ENCODE data around the gene RTP3.
"Not testable (repeated sequence)": the region's sequence is repeated elsewhere in the genome, so short reads cannot be mapped to it uniquely, and the experiment has no call there.

Gene RTP3

DNA sequence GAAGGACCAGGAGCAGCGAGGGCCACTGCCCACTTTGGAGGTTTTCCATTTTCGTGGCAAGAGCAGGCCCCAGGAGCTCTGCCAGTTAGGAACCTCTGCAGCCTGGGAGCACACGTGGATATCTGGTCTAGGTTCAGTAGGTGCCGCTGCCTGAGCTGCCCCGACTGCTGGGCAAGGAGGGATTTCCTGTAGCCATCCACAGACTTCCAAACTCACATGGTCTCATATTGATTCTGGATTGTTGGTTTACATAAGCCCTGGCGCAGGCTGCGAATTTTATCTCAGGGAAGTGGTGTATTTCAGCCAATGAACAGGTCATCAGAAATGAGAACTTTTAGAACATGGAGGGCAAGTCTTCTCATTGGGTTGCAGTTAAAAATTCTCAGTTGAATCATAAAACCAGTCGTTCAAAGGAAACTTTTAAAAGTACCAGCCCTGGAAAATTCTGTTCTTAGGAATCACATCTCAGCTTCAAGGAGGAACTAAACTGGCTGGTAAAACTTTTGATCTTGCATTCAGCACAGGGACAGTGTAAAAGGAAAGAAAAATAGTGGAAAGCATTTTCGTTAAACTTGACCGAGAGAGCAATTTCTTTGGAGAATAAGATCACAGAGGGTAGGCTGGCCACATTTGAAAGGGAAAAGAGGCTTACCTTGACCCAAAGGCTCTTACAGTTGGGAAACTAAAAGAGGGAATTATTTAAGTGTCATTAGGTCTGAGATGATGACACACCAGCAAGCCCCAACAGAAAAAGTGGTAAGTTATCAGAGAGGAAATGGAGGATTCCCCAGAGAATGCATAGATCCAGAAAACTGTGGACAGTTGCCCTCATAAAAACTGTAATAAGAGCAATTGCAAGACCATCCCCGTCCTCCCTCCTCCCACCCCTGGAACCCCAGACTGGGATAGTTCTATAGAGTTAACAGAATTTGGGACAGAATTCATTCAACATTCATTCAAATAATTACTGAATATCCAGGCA is 6.4 kb upstream of the RTP3 start:
- DNase-seq, result no peak

GRCh38 chr3:46492890-46493547 is 4.8 kb upstream of the RTP3 start:
- DNase-seq, result no peak

GRCh38 chr3:46494491-46494890 is 3.3 kb upstream of the RTP3 start:
- DNase-seq, result not testable (repeated sequence)

DNA sequence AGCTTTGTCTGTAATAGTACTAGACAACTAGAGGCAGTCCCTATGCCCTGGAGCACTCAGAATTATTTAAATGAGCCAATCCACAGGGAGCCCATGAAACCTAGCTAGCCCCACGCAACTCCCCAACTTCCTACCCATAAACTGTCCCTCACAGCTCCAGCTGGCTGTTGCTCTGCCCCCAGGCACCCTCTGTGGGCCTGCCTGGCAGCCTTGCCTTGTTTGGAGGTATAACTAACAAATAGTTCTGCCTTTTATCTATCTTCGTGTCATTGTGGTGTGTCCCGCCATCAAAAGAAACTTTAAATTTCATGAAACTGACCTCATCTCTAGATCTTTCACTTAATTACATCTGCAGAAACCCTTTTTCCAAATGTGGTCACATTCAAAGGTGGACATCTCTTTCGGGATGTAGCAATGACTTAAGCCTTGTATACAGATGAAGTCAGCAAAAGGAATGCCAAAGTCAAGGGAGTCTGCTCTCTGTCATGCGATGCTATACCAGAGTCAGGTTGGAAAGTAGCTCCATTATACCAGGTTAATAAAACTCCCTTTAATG is 1.8 kb upstream of the RTP3 start:
- DNase-seq, result no peak

DNA sequence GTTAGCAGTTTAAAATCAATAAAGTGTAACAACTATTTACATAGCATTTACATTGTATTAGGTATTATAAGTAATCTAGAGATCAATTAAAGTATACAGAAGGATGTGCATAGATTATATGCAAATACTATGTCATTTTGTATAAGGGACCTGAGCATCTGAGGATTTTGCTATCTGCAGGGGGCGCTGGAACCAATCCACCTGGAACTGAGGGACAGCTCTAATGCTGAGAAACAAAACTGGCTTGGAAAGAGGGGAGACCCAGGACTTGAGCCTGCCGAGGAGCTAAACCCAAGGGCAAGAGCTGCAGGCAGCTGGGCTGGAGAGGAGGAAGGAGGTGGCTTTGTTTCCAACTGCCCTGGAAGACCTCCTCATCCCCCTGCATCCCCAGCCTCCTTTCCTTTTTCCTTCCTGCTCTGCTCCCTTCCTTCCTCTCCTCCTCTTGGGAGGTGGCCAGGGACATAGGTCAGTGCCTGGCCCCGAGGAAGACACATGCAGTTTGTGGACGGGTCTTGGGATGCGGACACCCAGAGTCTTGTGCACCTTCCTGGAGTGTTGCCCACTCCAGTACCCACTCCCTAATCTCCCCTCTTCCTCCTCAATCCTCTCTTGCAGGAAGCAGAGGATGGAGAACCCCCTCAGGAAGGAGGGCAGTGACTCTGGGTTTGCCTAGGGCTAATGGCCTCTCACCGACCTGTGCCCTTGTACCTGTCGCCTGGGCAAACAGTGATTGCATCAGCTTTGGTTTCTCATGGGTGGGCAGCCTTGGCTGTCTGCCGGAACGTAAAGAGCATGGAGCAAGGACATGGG is 825 bp upstream of the RTP3 start:
- DNase-seq, result peak; percentile 47 to 55

- DNase-seq, result no peak
These were observed 1.2 kb downstream of the RTP3 start for GRCh38 chr3:46498916-46499519.

DNA sequence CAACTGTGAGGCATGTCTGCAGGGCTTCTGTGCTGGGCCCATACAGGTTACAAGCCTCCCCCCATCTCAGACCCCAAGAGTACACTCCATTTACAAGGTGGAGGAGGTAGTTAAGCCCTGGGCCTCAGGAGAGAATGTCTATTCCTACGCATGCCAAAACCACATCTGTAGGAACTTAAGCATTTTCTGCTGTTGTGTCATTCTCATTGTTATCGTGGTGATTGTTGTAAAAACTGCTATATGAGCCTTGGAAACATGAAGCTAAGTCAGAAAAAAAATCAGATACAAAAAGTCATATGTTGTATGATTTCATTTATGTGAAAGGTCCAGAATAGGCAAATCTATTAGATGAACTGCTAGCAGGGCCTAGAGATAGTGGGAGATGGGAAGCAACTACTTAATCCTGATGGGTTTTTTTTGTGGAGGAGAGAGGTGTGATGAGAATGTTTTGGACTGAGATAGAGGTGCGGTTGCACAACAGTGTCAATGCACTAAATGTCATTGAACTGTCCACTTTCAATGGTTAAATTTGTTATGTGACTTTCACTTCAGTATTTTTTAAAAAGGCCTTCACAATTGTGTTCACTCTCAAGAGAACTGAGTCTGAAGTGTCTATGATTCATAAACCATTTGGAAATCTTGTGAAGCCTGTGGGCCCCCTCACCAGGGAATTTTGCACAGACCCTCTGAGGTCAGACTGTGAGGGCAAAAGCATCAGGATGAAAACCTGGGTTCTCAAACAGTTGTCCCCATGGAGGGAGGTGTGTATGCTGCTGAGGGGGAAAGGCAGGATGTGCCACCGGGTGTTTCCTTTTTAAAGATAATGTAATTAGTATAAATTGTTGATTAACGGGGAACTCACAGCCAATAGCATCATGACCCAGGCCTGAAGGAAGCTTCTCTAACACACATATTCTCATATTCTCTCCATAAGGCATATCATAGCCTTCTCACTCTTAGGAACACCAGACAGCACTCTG is 3.2 kb downstream of the RTP3 start:
- no peak for DNase-seq

GRCh38 chr3:46501702-46502101 is 3.9 kb downstream of the RTP3 start:
- no peak for DNase-seq

GRCh38 chr3:46503200-46503874 is 5.6 kb downstream of the RTP3 start:
- DNase-seq, result no peak

DNA sequence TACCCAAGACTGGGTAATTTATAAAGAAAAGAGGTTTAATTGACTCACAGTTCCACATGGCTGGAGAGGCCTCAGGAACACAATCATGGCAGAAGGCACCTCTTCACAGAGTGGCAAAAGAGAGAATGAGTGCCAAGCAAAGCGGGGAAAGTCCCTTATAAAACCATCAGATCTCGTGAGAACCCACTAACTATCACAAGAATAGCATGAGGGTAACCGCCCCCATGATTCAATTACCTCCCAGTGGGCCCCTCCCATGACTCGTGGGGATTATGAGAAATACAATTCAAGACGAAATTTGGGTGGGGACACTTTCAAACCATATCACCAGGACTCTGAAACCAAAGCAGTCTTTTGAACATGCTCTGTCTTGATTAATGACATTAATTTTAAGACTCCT is 7.0 kb downstream of the RTP3 start:
- DNase-seq, result peak; percentile 25 to 38

- DNase-seq, result no peak
These were observed 8.2 kb downstream of the RTP3 start for GRCh38 chr3:46505953-46506352.

GRCh38 chr3:46506526-46506925 is 8.8 kb downstream of the RTP3 start:
- no peak for DNase-seq

GRCh38 chr3:46508850-46509591 is 11.2 kb downstream of the RTP3 start:
- DNase-seq, result no peak

- DNase-seq, result no peak
These were observed 11.9 kb downstream of the RTP3 start for GRCh38 chr3:46509661-46510187.

GRCh38 chr3:46512191-46512749 is 14.5 kb downstream of the RTP3 start:
- no peak for DNase-seq

GRCh38 chr3:46516521-46516920 is 18.7 kb downstream of the RTP3 start:
- DNase-seq, result no peak

GRCh38 chr3:46517016-46517783 is 19.4 kb downstream of the RTP3 start:
- no peak for DNase-seq

DNA sequence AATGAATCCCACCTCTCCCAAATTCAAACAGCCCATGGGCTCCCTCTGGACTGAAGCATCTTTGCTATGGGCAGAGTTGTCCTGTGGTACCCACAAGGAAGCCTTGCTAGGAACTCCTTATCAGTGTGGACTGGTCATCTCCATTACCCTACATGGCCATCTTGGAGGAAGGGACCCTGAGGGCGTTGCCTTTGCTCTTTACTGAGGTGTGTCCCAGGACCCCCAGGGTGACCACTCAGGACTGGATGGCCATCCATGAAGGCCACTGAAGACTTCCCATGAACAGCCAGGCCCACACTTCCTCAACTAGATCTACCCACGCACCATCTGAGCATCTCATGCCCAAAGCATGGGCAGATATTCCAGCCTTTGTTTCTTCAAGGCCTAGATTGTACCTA is 20.0 kb downstream of the RTP3 start:
- no peak for DNase-seq

DNA sequence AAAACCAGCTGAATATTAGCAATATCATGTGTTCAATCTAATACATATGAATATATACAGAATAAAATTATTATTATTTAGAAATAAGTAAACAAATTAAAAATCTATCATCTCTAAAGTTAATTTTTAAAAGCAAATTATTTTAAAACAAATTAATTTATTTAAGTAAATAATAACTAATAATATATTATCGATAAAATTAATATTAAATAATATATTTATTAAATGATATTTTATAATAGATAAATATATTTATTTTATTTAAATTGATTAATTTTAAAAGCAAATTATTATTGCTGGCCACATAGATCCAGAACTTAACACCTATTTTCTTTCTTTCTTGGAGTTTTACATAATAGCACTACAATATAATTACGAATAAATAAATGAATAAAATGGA is 22.2 kb downstream of the RTP3 start:
- no peak for DNase-seq
